Lung microvascular endothelial cell (primary cell): Measurements from ENCODE around the gene HLA-A. TPM values are rescaled to one million over a fixed set of nuclear protein-coding genes. Genes with fewer than 3 reads are reported as not detected.
"Not testable (repeated sequence)": the region's sequence is repeated elsewhere in the genome, so short reads cannot be mapped to it uniquely, and the experiment has no call there.

Source experiments
- DNase-seq, 2 donors: peaks; one replicate each; pipeline versions ENCODE4 v3.0.0 to v3.0.0-alpha.2; 2010; ENCODE audit warnings: low read depth in 2 of 2
- total RNA-seq: library from RNA; depleted of rRNA; stranded (reverse); fragments of >200 nt; gene quantifications from 2 replicates; pipeline ENCODE4 v1.2.1, GENCODE V29; 2014

The HLA-A gene
- total RNA-seq, 1 donor from 2014 or later = 593 TPM

DNA sequence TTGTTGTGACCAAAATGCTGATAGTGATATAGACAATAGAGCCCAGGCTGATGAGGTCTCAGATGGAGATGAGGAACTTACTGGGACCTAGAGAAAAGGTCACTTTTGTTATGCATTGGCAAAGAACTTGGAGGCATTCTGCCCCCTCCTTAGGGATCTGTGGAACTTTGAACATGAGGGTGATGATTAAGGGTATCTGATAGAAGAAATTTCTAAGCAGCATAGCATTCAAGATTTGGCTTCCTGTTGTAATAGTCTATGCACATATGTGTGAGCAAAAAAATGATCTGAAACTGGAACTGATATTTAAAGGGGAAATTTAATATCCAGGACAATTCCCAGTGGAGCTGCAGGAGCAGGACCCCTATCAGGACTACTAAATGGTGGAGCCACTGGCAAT, 17.1 kb downstream of the HLA-A start:
- DNase-seq = no peak

DNA sequence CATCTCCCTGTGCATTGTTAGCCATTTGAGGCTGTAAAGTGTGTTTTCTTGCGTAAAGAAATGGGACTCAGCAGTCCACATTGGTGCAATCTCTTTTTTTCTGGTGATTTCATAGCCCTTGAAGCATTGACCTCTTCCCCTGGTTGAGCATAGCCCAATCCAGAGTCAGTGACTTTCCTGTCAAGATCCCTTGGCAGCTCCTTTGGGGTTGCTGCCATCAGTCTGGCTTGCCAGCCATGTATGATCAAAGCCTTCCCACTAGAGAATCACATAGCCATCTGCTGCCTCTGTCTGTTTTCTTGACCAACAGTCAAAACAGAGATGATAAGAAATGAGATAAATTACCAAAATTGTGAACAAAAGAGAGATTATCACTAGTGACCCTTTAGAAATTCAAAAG, 19.6 kb downstream of the HLA-A start:
- DNase-seq = no peak

DNA sequence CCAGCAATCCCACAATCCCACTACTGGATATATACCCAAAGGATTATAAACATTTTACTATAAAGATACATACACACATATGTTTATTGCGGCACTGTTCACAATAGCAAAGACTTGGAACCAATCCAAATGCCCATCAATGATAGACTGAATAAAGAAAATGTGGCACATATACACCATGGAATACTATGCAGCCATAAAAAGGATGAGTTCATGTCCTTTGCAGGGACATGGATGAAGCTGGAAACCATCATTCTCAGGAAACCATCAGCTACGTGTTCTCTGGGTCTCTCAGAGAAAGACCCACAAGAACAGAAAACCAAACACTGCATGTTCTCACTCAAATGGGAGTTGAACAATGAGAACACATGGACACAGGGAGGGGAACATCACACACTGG, 21.4 kb downstream of the HLA-A start:
- not testable (repeated sequence) for DNase-seq

DNA sequence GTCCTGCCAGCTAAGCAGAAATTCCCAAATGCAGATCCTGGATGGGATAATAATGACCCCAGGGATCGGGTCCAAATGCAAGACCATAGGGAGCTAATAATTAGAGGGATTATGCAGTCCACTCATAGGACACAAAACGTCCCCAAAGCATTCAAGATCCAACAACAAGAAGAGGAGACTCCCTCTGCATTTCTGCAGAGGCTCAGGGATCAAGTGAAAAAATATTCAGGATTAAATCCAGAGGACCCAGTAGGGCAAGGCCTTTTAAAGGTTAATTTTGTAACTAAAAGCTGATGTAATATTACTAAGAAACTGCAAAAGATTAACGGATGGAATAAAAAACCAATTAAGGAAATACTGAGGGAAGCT, 22.2 kb downstream of the HLA-A start:
- no peak for DNase-seq

DNA sequence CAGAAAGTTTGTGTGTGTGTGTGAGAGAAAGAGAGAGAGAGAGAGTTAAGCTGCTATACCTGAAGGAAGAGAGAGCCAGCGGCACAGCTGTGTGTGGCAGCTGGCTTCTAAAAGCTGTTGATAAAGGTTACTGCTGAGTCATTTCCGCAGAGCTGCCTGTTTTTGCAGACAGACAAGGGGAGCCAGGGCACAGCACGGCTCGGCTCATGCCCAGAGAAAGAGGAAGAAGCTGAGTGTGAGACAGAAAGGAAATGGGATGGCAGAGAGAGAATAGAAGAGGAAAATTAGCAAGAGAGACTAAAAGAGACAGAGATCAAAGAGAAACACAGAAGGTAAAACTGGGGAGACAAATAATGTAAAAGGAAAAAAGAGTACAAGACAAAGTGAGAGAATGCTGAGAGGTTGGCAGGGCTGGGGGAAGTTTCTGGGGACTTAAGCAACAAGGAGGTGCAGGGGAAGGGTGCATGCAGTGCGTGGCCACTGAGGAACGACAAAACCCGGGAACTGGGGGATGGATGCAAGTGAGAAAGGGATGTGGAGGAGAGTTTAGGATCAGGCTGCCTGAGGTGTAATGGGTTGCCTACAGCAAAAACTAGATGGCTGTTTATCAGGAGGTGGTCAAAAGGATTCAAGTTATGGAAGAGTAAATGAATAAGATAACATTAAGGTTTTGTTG, 22.7 kb downstream of the HLA-A start:
- peak; percentile 88 to 91 for DNase-seq

DNA sequence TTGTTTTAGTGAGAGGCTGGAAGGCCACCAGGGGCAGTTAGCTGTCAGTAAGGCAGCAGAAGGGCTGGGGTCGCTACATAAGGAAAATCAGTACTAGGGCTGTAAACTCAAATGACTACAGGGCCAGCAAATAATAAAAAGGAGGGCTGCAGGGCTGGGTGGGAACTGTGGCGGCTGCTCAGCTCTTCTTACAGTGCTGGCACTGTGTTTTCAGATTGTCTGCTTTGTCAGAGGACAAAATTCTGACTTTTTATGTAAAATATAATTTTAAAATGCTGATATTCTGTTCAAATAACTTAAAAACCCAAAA, 23.2 kb downstream of the HLA-A start:
- DNase-seq = no peak

DNA sequence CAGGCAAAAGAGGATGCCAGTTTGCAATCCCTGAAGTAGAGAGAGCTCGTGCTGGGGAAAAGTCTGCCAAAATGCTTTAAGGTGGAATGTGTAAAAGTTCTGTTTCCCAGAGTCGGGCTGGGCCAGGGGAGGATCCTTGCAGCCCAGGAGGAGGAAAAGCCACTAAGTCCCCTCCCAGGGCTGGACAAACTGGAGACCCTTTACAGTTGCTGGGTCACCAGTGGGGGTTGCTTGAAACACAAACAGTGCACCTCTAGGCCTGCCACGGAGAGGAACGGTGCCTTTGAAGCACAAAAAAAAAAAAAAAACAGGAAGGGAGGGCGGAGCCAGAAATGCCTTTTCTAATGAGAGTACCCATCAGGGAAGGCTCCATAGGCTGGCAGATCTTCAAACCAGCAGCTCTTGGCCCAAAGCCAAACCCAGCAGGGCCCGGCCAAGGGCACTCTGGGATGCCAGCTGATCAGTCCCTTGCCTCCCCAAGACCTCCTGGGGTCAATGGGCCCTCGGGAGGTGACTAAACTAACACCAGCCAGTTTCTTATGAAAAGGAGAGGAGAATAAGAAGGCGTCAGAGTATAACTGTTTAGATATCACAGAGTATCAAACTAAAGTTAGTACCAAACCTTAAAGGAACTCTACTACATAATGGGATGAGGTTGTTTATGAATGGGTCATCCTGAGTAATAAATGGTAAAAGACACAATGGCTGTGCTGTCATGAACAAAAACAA, 23.7 kb downstream of the HLA-A start:
- peak in 1 of 2 donors; percentile 53 for DNase-seq

DNA sequence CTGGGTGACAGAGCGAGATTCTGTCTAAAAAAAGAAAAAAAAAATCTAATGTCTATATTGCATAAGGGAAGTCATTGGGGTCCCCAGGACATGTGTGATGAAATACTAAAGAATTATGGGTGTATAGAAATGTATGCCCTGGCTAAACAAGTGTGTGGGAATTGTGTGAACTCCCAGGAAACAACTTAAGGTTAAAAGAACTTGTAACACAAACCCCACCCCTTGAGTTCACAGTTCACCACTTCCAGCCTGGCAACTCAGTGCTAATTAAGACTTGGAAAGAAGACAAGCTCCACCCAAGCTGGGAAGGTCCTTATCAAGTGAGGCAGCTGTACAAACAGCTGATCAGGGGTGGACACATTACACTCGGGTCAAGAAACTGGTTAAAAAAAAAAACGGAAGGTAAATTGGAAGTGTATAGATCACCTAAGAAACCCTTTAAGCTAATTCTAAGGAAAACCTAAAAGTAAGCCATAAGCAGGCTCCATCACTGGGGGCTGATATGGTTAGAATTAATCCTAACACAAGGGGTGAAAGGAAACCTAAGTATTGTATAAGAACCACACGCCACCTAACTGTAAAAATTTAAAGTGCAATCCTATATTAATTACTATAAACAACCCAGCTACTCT, 25.2 kb downstream of the HLA-A start:
- DNase-seq = peak in 1 of 2 donors; percentile 67

DNA sequence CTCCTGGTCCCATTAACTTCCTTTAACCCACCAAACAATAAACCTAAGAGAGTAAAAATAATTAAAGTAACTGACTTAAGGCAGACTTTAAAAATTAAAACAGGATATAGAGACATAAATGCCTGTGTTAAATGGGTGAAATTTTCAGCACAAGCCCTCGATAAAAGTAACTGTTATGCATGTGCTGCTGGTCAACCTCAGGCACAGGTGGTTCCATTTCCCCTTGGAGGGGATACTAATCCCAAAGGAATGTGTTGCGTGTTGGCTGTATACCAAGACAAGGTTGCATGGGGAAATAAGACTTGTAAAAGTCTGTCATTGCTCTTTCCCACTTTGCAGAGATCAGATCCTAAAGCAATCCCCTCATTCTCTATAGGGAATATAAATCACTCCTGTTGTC, 25.8 kb downstream of the HLA-A start:
- DNase-seq = peak; percentile 76 to 82

DNA sequence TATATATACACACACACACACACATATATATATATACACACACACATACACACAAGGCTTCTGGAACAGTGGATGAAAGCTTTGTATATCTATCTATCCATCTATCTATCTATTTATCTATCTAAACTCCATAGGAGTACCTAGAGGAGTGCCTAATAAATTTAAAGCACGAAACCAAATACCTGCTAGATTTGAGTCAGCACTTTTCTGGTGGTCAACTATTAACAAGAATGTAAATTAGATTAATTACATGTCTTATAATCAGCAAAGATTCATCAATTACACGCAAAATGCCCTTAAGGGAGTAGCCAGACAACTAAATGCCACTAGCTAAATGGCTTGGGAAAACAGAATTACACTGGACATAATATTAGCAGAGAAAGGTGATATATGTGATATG, 26.6 kb downstream of the HLA-A start:
- DNase-seq = no peak

DNA sequence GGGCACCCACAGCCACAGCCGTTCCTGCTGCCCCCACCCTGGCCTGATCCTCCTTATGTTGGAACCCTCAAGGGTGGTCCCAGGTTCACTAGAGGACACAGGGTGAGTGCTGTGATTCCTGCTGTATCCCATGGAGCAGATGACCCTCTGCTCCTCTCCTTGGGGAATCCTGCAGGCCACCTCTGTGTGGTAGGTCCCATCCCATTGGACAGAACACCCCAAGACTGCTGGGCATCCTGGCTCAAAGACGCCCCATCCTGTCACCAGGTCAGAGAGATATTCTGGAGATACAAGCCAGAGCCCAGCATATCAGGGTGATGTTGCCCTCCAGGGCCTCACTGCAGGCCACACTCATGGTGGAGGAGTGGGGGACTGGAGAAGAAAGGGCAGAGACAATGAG, 28.4 kb downstream of the HLA-A start:
- no peak for DNase-seq

DNA sequence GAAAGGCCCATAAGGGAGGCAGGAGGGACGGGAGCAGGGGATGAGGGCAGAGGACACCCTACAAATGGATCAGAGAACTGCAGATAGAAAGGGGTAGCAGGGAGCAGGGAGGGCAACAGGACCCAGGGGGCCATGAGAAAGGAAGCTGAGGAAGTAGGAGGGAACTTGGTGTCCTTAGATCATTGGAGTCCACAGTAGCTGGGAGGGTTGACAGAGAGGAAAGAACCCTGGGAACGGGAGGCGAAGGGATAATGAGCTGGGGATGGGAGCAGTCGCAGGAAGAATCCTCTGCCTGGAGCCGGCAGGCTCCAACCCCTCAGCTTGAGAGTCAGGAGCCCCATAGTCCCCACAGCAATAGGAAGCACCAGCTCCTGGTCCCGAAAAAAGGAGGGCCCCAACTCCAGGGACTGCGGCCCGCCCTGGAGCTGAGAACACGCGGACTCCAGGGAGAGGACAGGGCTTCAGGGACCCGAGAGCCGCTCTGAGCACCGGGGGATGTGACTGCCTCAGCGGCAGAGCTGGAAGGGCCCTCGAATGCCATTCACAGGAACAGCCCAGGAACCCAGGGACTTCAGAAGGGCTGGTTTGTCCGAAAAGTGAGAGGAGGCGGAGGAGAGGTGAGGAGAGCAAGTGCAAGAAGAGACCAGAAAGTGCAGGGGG, 32.7 kb downstream of the HLA-A start:
- DNase-seq = no peak

DNA sequence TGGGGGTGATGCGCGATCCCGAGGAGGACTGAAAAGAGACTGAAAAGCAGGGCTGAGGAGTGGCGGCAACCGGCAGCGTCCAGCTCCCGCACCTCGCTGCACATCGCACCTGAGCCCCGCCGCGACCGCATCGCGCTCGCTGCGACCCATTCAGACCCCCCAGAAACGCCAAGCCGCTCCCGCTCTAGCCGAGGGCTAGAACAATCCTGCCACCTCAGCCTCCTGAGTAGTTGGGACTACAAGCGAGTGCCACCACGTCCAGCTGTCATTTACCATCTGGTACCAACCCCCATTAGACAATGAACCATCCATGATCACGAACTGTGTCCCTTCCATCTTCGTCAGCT, 33.2 kb downstream of the HLA-A start:
- DNase-seq = no peak

DNA sequence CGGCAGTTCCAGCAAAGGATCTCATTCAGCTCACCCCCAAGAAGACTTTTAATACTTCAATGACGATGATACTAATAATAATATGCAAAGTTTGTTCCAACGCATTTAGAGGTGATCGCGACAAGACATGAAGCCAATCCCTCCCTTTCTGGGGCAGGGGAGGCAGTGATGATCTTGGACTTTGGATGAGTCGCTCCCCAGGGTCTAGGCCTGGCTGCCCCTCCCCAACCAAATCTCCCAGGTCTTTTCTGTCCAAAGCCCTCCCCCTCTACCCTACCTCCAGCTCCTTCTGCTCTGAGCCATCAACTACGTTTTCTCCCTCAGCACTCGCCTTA, 33.9 kb downstream of the HLA-A start:
- no peak for DNase-seq

DNA sequence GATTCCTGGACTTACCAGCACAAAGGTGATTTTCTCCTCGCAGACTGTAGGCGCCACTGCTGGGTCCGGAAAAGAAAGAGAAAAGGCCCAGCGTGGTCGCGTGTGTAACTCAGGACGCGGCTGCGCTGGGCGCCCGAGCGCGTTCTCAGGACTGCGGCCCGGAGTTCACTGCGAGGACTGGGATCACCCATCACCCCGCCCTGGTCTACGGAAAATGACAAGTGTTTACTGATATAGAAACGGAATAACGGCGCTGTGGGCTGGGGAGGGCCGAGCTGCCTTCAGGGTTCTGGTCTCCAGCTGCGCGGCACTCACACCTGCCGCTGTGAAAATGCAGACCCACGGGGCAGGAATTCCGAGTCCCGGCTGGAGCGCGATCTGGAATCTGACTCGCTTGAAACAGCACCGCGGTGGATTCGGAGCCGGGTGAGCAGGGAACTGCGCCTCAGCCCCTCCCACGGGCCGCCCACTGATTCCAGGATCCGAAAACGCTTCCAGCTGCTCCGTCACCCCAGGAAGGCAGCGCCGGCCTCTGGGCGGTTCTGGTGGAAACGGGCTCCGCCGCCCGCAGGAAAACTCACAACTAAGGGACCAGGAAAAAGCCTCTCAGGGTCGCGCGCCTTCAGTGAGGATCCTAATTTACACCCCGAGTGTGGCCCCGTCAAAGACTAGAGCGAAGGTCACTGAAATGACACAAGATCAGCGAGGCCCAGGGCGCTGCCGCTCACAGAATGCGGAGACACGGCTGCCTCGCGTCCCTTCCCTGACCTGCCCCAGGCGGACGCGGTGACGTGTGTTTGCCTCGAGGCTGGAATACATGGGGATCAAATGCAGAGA, 34.5 kb downstream of the HLA-A start:
- peak; percentile 82 to 85 for DNase-seq

DNA sequence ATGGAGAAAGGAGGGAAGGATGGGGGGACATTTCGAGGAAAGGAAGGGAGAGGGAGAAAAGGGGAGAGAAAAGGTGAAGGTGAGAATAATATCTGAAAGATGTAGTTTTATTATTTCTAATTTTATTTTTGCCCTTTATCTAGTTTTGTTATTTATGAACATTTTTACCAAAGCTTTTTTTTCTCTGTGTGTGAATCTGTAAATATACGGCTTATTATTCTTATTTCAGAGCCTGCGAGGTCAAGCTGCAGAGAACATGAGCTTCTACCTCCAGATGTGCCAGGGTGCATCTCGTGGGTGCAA, 35.0 kb downstream of the HLA-A start:
- no peak for DNase-seq

DNA sequence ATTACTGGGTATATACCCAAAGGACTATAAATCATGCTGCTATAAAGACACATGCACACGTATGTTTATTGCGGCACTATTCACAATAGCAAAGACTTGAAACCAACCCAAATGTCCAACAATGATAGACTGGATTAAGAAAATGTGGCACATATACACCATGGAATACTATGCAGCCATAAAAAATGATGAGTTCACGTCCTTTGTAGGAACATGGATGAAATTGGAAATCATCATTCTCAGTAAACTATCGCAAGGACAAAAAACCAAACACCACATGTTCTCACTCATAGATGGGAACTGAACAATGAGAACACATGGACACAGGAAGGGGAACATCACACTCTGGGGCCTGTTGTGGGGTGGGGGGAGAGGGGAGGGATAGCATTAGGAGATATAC, 37.7 kb downstream of the HLA-A start:
- DNase-seq = not testable (repeated sequence)

DNA sequence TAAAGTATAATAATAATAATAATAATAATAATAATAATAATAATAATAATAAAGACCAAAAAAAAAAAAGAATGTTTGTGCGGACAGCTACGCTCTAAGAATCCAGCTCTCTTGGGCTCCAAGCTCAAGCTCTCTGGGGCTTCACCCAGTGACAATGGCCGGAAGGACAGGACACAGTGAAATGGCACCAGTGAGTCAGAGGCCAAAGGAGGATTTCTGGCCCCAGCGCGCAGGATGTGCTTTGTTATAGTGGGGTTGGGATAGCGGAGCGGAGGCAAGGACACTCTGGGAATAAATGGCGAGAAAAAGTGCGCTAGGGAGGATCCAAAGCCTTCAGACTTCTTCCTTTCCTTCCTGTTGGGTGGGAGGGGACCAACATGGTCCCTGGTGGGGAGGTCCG, 38.2 kb downstream of the HLA-A start:
- DNase-seq = peak in 1 of 2 donors; percentile 68

DNA sequence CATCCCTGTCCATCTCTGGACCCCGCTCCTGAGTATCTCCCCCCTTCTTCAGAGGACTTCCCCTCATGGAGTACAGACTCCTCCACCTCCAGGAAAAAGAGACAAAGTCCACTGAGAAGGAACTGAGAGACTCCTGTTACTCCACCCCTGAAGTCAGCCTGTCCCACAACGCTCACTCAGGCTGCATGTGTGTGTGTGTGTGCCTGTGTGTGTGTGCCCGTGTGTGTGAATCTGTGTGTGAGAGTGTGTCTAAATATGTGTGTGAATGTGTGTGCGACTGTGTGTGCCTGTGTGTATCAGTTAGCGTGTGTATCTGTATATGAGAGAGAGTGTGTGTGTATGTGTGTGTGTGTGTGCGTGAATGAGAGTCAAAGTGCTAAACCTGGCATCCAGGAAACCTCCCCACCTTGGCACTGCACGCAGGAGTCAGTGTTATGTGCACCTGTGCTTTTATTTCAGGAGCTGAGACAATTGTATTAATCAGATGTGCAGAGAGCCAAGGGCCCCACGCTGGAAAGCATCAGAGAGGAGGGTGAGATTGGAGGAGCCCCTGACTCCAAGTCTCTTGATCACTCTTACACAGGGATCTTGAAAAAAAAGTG, 39.0 kb downstream of the HLA-A start:
- no peak for DNase-seq

DNA sequence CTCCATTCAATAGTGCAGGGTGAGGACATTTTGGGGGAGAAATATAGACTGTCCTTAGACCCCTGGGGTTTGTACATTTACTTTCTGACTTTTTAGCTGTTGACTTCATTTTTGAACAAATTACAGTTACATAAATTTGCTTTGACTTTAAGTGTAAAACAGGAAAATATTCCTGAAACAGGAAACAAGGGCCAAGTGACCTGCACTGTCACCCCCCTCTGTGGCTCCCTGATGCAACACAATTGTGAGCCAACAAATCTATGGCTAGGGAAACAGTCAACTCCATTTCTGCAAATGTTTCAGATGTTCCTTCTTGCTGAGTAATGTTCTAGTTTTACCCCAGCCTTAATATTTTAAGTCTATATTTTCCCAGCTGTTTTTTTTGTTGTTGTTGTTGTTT, 39.8 kb downstream of the HLA-A start:
- DNase-seq = no peak

DNA sequence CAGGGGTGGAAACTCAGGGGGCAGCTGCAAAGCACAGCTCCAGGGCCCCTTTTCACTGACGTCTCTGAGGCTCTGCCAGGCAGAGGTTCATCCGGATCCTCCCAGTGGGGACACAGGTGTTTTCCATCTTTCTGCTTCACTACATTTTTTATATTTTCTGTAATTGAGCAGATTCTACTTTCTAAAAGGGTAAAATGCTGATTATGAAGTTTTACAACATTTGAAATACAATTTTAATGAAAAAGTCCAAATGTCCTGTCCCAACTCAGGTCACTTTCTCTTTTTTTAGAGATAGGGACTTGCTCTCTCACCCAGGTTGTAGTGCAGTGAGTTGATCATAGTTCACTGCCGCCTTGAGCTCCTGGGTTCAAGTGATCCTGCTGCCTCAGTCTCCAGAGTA, 41.9 kb downstream of the HLA-A start:
- no peak for DNase-seq

DNA sequence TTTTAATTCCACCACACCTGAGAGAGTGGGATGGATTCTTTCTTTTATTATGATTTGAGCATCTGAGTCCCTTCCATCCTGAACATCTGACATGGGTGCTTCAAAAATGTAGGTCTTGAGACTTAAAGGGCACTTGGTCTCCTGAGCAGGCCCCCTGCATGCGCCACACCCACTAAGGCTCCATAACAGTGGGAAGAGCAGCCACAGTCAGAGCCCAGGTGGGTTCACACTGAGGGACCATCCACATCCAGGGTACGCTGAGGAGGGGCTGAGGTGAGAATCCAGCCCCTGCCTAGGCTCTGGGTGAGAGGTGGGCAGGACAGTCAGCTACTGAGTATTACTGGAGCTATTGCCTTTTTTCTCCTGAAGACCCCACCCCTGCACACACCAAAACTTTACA, 42.7 kb downstream of the HLA-A start:
- DNase-seq = no peak
